Endothelial cell of umbilical vein (primary cell): Measurements from ENCODE around the gene FER. TPM values are rescaled to one million over a fixed set of nuclear protein-coding genes. Genes with fewer than 3 reads are reported as not detected.
A peak's percentile ranks its signal among the peaks of the same experiment; 100 is the strongest.

Source experiments
- BruUV-seq: library from RNA; stranded (reverse); fragments of 400-500 nt; replicated peaks from 2 replicates; lab custom pipeline; 2021; lab: Mats Ljungman, UMichigan
- CTCF ChIA-PET: fragments of 300-600, 350-600 bp; sonication (Branson Sonifier 250); formaldehyde crosslinking; loops from one replicate; lab custom pipeline; 2021; ENCODE audit warnings: antibody characterized with exemption, inconsistent platforms; lab: Charles Lee
- POLR2A ChIA-PET: fragments of 300-600, 350-600 bp; sonication (Branson Sonifier 250); formaldehyde crosslinking; loops from one replicate; lab custom pipeline; 2021; ENCODE audit warnings: antibody characterized with exemption, inconsistent platforms; lab: Charles Lee
- DNase-seq: peaks from one replicate; pipeline ENCODE4 v3.0.0-alpha.2; 2011; ENCODE audit warnings: low read depth, low spot score
- FAIRE-seq: peaks from 2 replicates; lab custom pipeline; 2011; peaks lifted over from hg19 to GRCh38; lab: Jason Lieb, UNC
- H2AFZ ChIP-seq: 2 replicates; pipeline ENCODE4 v1.6.0; 2012; ENCODE audit warnings: low read depth, low read length, control low read depth, inconsistent platforms
- H3K27ac ChIP-seq: 2 replicates; pipeline ENCODE4 v1.5.1; 2011; ENCODE audit warnings: low read depth, mild to moderate bottlenecking, control low read depth, low read length, moderate library complexity; ENCODE audit not compliant: insufficient read depth
- H3K27me3 ChIP-seq, 2 experiments: 2 replicates each; pipeline versions ENCODE4 v1.6.0 to v1.6.1; 2011; ENCODE audit warnings: low read length in 2 of 2, mixed read lengths in 1 of 2; ENCODE audit not compliant: control insufficient read depth in 2 of 2, insufficient read depth in 2 of 2
- H3K36me3 ChIP-seq, 2 experiments: 2 replicates in 1 of 2; 3 replicates in 1 of 2; pipeline ENCODE4 v1.5.1; 2011; ENCODE audit warnings: low read length in 2 of 2, mild to moderate bottlenecking in 1 of 2, moderate library complexity in 1 of 2; ENCODE audit not compliant: control insufficient read depth in 2 of 2, insufficient read depth in 2 of 2; ENCODE audit errors: extremely low read depth in 1 of 2
- H3K4me1 ChIP-seq: 3 replicates; pipeline ENCODE4 v1.5.1; 2011; ENCODE audit warnings: mild to moderate bottlenecking, low read length; ENCODE audit not compliant: control insufficient read depth, insufficient read depth; ENCODE audit errors: extremely low read depth
- H3K4me2 ChIP-seq: 2 replicates; pipeline ENCODE4 v1.6.1; 2011; ENCODE audit warnings: low read length, control low read depth, mixed read lengths; ENCODE audit not compliant: insufficient read depth
- H3K4me3 ChIP-seq, 3 experiments: fragments of 200-600 bp in 1 of 3; sonication (generic), shearing (Covaris generic) in 1 of 3; replicated peaks in 1 of 3; 2 replicates each; pipeline ENCODE4 v1.5.1; 2011 to 2016; ENCODE audit warnings: control low read depth in 3 of 3, low read length in 3 of 3, mild to moderate bottlenecking in 2 of 3, inconsistent platforms in 1 of 3, low read depth in 1 of 3, moderate library complexity in 1 of 3; ENCODE audit not compliant: insufficient read depth in 1 of 3
- H3K79me2 ChIP-seq: 2 replicates; pipeline ENCODE4 v1.6.0; 2012; ENCODE audit warnings: low read length, inconsistent platforms; ENCODE audit not compliant: control insufficient read depth, insufficient read depth
- H3K9ac ChIP-seq: replicated peaks from 2 replicates; pipeline ENCODE3; 2011; ENCODE audit warnings: low read length, control low read depth; ENCODE audit not compliant: insufficient read depth; ENCODE audit errors: extremely low read depth
- H3K9me1 ChIP-seq: replicated peaks from 3 replicates; pipeline ENCODE4 v1.6.0; 2011; ENCODE audit warnings: mild to moderate bottlenecking, low read length; ENCODE audit not compliant: control insufficient read depth, insufficient read depth; ENCODE audit errors: extremely low read depth
- H3K9me3 ChIP-seq: replicated peaks from 2 replicates; pipeline ENCODE4 v1.5.1; 2012; ENCODE audit warnings: low read length, inconsistent platforms; ENCODE audit not compliant: control insufficient read depth, insufficient read depth
- H4K20me1 ChIP-seq: replicated peaks from 2 replicates; pipeline ENCODE3; 2011; ENCODE audit warnings: mild to moderate bottlenecking, low read length; ENCODE audit not compliant: control insufficient read depth, insufficient read depth; ENCODE audit errors: extremely low read depth
- CTCF ChIP-seq, 2 donors: IDR thresholded peaks; 1 replicate in 1 of 2; 2 replicates in 1 of 2; pipeline ENCODE4 v1.5.1; 2011; ENCODE audit warnings: low read length in 2 of 2, mild to moderate bottlenecking in 2 of 2, moderate library complexity in 2 of 2, control low read depth in 1 of 2, inconsistent platforms in 1 of 2, low read depth in 1 of 2; ENCODE audit not compliant: insufficient read depth in 1 of 2; ENCODE audit errors: extremely low read depth in 1 of 2
- EZH2 ChIP-seq: IDR thresholded peaks from 2 replicates; pipeline ENCODE4 v1.6.1; 2012; ENCODE audit warnings: borderline replicate concordance, low read depth, mild to moderate bottlenecking, moderate library complexity, low read length, inconsistent platforms; ENCODE audit not compliant: severe bottlenecking
- FOS ChIP-seq: IDR thresholded peaks from 2 replicates; pipeline ENCODE4 v1.6.1; 2011; ENCODE audit warnings: mild to moderate bottlenecking, low read length, moderate library complexity, borderline replicate concordance; ENCODE audit not compliant: insufficient read depth
- GATA2 ChIP-seq: IDR thresholded peaks from 2 replicates; pipeline ENCODE4 v1.7.0; 2011; ENCODE audit warnings: low read depth, mild to moderate bottlenecking, moderate library complexity, mixed read lengths, low read length; ENCODE audit not compliant: insufficient read length, insufficient read depth
- JUN ChIP-seq: IDR thresholded peaks from 2 replicates; pipeline ENCODE4 v1.6.1; 2011; ENCODE audit warnings: borderline replicate concordance, low read depth; ENCODE audit not compliant: insufficient read length, insufficient read depth
- MAX ChIP-seq: IDR thresholded peaks from 2 replicates; pipeline ENCODE4 v1.6.1; 2011; ENCODE audit not compliant: insufficient read depth, insufficient read length
- MYC ChIP-seq: IDR thresholded peaks from one replicate; pipeline ENCODE4 v1.6.1; 2011; ENCODE audit warnings: mild to moderate bottlenecking, low read depth, low read length
- POLR2A ChIP-seq: IDR thresholded peaks from 2 replicates; pipeline ENCODE4 v1.6.1; 2012; ENCODE audit warnings: low read depth, mild to moderate bottlenecking, control low read depth, low read length
- POLR2AphosphoS5 ChIP-seq: IDR thresholded peaks from 2 replicates; pipeline ENCODE4 v1.6.1; 2012; ENCODE audit warnings: low read depth, mild to moderate bottlenecking, control low read depth, low read length, moderate library complexity; ENCODE audit not compliant: insufficient read depth
- dilution Hi-C: fragments of 300-500 bp; cut with MboI; formaldehyde crosslinking; loops from one replicate; pipeline ENCODE4 v1.15.0; 2019; ENCODE audit warnings: low sequenced_read_pairs; ENCODE audit not compliant: extremely low pct_ligation_motif_present
- intact Hi-C: fragments of 100-400 bp; cut with micrococcal nuclease; formaldehyde crosslinking; loops from one replicate; pipeline ENCODE4 v1.10.0; 2022
- polyA plus RNA-seq, 4 experiments: library from polyadenylated mRNA; depleted of rRNA in 3 of 4; stranded (reverse) in 3 of 4; unstranded in 1 of 4; fragments of >200 nt; gene quantifications; 2 replicates each; pipeline versions ENCODE4 v1.2.1 to v1.2.3, GENCODE V29; 2011 to 2012; ENCODE audit warnings: missing spikeins in 1 of 4
- total RNA-seq: library from RNA; stranded (reverse); gene quantifications from 2 replicates; pipeline ENCODE4 v1.2.3, GENCODE V29; 2021

FER gene
- total and polyA plus RNA-seq, 2 donors (not counting 3 experiments of a cell fraction or from before 2014, with no cell fraction given) = 2.3 to 27.5 TPM

- TF ChIP-seq MYC = no peak
- TF ChIP-seq MAX = no peak
- peak; percentile 67 for TF ChIP-seq GATA2
- TF ChIP-seq CTCF (IDR thresholded peaks at IDR 0.05; ENCODE audit: extremely low read depth in 1 of 2, insufficient read depth in 1 of 2, low read depth in 1 of 2, low read length in 2 of 2) = no peak
- TF ChIP-seq POLR2AphosphoS5 = no peak
- peak; percentile 15 for TF ChIP-seq FOS
- TF ChIP-seq JUN = peak; percentile 65
- no peak for TF ChIP-seq POLR2A
- TF ChIP-seq EZH2 = no peak
- peak overlapping the region; percentile 77 for H3K4me2 ChIP-seq
- no peak overlapping the region for H2AFZ ChIP-seq
- no TSS peak for BruUV-seq
- no peaks in the 10 kb centered on the region for H3K27me3 ChIP-seq
- no peaks in the 10 kb centered on the region for H3K9me3 ChIP-seq
- peak overlapping the region; percentile 75 for H3K27ac ChIP-seq
- POLR2A ChIA-PET = no interaction called here
- H3K9me1 ChIP-seq = no peaks in the 10 kb centered on the region
- CTCF ChIA-PET = interaction anchor here (0.6 to 1.5 kb wide), 2 partner anchors 14 to 817 kb away, joined by 3 to 5 read pairs; no protein-coding TSS in a partner anchor
- DNase-seq = peak; percentile 96
- peak; percentile 84 for FAIRE-seq
- no peaks in the 10 kb centered on the region for H3K36me3 ChIP-seq
- H3K4me3 ChIP-seq = no peak overlapping the region
- H3K79me2 ChIP-seq = no peaks in the 10 kb centered on the region
- intact Hi-C loops (loop anchor here (1.0 to 10.0 kb wide), 3 partner anchors 14 to 232 kb away; partner anchors contain the start of gene FER), dilution Hi-C loops (no loop called here)
- peak overlapping the region; percentile 41 for H3K9ac ChIP-seq
- peaks cover 13% of the 10 kb centered on the region for H3K4me1 ChIP-seq
- H4K20me1 ChIP-seq = no peaks in the 10 kb centered on the region
These were observed 137.0 kb downstream of the FER start for GRCh38 chr5:108884736-108885135.
